Cerebellar nuclear complex (tissue), 1 donor: ENCODE results near the gene HMGCL.
"Not testable (repeated sequence)": the region's sequence is repeated elsewhere in the genome, so short reads cannot be mapped to it uniquely, and the experiment has no call there.

Experiments used
- DNase-seq, 2 experiments: peaks; one replicate each; lab custom pipeline; 2025; lab: John Stamatoyannopoulos, UW

HMGCL gene

DNA sequence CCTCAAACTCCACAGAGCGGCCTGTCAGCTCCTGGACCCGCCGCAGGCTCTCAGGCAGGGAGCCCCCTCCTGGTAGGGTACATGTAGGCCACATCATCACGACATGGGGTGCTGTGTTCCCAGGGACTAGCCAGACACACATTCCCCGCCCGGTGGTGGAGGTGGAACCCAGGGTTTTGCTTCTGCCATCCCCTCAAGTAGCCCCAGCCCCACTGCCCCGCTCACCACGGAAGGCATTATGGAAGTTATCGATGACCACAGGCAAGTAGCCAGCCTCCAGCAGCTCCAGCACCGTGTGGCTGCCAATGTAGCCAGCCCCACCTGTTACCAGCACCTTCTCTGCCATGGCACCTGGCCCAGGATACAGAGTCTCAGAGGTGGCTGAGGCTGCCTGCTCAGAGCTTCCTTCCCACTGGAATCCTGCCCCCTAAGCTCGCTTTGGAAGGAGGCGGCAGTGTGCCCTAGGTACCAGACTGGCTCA is 26.5 kb downstream of the HMGCL start:
- DNase-seq, result no peak

- no peak for DNase-seq
Observed at GRCh38 chr1:23797478-23798448, 27.5 kb downstream of the HMGCL start.

DNA sequence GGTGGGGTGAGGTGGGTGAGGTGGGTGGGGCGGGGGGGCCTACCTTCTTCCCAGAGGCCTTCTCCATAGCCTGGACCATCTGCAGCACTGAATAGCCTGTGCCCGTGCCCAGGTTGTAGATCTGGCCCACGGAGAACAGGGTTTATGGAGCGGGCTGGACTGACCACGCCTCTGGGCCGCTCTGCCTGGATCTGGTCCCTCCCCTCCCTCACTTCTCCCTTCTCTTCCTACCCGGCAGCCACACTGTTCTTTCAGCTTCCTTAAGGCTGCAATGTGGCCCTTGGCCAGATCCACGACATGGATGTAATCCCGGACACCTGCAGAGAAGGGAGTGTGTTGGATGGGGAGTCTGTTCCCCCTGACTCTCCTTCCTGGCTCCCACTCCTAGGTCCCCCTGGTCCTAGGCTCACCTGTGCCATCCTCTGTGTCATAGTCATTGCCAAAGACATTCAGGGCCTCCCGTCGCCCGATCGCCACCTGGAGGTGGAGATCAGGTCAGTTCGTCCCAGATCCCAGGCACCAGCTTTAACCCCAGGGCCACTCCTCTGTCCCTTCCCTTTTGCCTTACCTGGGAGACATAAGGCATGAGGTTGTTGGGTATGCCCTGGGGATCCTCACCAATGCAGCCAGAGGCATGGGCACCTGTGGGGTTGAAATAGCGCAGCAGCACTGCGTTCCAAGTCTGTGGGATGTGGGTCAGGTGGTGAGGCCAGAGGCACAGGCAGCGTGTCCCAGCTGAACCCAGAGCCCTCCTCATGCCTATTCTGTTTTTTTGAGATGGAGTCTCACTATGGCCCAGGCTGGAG is 28.6 kb downstream of the HMGCL start:
- DNase-seq, result no peak

GRCh38 chr1:23795676-23796465 is 29.4 kb downstream of the HMGCL start:
- no peak for DNase-seq

GRCh38 chr1:23794732-23795182 is 30.5 kb downstream of the HMGCL start:
- not testable (repeated sequence) for DNase-seq

DNA sequence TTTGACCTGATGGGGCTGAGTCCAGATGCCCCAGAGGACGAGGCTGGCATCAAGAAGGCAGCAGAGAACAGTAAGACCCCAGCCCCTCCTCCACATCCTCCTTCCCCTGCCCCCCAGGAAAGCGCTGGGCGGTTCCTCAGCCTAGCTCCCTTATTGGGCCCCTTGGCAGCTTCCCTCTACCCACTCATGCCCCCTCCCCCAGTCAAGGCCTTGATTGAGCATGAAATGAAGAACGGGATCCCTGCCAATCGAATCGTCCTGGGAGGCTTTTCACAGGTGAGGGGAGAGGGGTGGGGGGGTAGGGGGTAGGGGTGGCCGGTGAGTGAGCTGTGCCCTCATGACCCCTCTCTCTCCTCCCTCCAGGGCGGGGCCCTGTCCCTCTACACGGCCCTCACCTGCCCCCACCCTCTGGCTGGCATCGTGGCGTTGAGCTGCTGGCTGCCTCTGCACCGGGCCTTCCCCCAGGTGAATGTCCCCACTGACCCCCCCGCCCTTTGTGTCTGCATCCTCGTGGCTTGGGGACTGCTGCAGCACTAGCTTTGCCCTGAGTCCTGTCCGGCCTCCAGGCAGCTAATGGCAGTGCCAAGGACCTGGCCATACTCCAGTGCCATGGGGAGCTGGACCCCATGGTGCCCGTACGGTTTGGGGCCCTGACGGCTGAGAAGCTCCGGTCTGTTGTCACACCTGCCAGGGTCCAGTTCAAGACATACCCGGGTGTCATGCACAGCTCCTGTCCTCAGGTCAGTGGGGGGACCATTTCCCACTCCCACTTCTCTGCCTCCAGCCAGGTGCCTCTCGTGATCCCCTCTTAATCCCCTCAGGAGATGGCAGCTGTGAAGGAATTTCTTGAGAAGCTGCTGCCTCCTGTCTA is 31.1 kb downstream of the HMGCL start:
- no peak for DNase-seq

DNA sequence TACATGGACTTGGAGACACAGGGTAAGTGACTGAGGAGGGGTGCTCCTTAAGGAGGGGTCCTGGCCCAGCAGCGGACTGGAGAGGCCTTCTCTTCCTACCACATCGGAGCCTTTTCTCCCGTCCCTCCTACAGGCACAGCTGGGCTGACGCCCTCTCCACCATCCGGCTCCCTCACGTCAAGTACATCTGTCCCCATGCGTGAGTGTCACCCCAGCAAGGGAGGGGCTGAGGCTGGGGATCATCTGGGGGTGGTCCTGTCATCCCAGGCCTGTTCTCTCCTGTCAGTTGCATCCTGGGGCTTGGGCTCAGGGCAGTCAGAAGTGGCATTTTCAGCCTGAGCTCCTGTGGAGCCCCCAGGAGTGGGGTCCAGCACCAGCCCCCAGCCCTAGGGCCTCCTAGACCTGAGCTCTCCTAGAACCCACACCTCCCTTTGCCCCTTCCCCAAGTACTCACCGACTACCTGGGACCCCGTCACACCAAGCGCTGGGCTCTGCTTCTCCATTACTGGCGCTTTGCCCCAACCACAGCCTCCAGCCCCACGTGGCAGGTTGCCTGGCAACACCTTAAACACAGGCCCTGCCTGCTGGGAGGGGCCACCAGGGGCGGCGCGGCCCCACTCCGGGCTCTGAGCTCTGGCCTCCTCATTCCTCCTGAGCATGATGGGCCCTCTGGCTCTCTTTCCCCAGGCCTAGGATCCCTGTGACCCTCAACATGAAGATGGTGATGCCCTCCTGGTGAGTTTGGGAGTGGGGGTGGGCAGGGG is 32.0 kb downstream of the HMGCL start:
- DNase-seq, result no peak

DNA sequence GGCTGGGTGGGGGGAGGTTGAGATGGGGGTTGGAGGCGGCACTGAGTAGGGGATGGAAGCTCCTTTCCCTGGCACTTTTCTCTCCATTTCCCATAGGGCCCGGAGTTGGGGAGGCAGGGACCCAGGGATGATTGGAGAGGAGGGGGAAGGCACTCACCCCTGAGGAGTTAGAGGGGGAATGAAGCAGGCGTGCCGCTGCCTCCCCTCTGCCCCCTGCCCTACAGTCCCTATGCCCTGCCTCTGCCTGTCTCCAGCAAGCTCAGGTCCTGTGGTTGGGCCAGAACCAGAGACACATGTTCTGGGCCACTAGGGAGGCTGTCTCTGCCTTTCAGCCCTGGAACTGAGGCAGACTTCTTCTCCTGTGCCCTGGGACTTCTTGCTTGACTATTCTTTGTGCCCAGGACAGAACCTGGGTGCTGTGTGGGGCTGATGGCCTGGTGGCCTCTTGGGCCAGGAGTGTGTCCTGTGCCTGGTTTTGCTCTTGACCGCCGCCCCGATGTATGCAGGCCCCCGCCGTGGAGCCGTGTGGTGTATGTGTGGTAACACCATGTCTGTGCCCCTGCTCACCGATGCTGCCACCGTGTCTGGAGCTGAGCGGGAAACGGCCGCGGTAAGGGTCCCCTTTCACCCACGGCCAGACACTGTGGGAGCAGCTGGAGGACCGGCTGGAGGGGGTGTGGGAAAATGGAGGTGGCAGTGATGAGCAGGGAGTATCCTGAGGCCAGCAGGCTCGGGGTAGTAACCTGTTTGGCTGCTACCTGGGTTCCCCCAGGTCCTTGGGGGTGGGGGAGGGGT is 32.9 kb downstream of the HMGCL start:
- DNase-seq, result no peak

DNA sequence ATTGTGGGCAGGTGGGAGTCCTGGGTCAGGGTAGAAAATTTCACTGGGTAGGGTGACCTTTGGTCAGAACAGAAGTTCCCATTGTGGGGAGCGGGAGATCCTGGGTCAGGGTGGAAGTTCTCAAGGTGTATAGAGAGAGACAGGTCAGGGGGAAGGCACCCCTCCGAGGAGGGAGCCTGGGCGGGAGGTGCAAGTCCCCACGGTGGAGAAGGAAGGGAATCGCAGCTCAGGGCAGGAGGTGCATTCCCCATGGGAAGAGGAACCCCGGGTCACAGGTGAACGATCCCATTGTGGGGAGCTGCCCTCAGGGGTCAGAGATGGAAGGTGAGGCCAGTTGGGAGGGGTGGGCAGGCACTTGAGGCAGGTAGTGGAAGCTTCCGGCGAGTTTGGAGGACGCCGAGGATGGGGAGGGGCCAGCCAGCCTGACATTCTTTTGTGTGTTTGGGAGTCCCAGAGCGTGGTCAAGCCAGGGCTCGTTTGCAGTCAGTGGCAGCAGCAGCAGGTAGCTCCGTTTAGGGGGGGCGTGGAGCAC is 33.6 kb downstream of the HMGCL start:
- DNase-seq, result no peak

DNA sequence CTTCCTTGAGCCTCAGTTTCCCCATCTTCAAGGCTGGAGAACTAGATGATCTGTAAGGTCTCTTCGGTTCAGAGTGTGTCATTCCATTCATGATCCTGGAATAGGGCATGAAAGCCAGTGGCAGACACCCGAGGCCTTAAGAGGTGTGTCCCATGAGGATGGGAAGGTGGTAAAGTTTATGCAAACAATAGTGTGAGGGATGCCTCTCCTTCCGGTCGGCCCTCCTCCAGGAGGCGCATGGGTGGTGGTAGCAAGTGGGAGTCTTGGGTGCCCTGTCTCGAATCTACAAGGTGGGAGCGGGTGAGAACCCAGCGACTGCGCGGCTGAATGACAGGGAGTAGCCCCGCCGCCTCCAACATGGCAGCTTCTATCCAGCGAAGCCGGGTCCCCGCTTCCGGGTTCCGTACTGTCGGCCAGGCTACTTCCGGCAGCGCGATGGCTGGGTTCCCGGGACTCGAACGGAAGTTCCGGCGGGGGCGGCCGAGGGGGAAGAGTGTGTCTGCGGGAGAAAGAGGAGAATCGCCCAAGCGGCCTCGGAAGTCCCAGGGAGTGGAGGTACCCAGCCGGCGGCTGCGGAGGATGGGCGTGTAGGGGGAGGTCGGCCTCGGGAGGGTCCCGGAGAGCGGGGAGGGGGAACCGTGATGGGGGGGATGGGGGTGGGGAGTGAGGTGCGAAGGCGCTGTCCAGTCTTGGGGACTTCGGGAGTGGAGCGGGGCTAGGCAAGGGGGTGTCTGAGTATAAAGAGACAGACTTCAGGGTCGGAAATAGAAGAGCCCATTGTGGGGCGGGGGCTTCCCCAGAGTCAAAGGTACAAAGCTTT is 34.3 kb downstream of the HMGCL start, which contains the start of gene LYPLA2:
Gene LYPLA2 (plus strand): TSS at position 450 of the 820 bp plus-strand sequence. CDS start 1,538 bp downstream, outside the sequence.
- peak in 1 of 2 experiments; percentile 67 for DNase-seq

- DNase-seq, result no peak
Observed at GRCh38 chr1:23788695-23789094, 36.5 kb downstream of the HMGCL start.

GRCh38 chr1:23787701-23788100 is 37.5 kb downstream of the HMGCL start:
- DNase-seq, result no peak

DNA sequence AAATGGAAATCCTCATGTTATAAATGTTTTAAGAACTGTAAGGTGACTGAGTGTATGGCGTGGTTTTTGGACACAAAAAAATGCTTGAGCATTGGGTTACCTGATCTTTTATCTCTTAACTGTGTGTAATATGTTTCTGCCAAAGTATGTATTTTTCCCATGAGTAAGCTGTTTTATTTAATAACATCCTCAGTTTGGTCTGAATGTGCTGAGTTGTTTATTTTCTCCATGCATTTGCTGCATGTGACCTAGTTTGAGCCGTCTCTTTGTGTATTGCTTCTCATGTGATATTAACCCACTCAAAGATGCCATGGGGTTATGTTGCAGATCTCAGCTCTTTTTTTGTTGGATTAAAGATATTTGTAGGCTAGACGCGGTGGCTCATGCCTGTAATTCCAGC is 40.4 kb downstream of the HMGCL start:
- no peak for DNase-seq

GRCh38 chr1:23783141-23783540 is 42.1 kb downstream of the HMGCL start:
- not testable (repeated sequence) for DNase-seq

DNA sequence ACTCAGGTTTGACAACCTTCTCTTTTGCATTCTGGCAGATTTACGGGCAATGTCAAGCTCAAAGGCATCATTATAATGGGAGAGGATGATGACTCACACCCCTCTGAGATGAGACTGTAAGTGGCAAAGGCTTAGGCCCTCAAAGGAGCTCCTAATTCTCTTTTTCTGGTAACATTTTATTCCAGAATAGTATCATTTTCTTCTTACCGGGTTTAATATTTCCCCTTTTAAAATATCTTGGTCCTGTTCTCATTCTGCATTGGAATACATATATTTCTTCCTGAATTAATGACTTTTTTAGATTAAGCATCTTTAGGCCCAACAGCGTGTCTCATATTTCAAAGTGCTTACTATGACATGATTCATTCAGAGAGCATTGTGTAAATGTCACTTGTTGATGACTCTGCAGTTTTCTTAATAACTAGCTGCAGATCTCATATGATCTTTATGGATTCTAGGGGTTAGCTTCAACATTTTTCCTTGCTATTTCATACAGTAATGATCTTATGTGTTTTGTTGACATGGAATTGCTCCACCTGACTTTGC is 45.3 kb downstream of the HMGCL start:
- DNase-seq, result no peak

DNA sequence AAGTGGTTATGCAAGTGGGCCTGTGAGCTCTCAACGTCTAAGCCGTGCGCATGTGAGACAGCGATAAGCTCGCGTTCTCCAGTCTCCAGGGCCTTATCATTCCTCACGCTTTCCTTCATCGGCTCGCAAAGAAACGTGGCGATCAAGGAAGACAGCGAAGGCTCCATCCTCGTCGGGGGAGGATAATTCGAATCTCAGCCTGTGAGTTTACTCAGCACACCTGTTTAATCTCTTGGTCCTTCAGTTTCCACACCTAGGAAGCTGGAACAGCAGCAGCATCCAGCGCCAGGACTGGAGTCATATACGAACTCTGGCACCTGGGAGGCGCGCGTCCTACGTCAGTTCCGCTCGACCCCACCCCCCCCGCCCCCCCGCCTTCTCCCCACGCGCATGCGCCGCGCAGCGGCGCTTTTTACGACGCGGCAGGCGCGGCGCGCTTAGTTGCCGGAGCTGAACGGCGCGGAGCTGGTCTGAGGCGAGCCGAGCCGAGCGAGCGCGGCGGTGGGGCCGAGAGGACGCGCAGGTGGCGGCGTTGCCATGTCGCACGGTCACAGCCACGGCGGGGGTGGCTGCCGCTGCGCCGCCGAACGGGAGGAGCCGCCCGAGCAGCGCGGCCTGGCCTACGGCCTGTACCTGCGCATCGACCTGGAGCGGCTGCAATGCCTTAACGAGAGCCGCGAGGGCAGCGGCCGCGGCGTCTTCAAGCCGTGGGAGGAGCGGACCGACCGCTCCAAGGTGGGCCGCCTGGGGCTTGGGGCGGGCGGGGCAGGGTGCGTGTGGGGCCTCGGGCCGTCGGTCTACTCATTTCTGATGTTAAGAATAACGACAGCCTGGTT is 47.0 kb downstream of the HMGCL start, which contains the start of gene PITHD1:
Gene PITHD1 (plus strand): TSS at position 440 of the 836 bp plus-strand sequence. CDS start 98 bp downstream, at position 538.
- peak in 1 of 2 experiments; percentile 73 for DNase-seq
